ENCODE measurements around the gene CLPTM1.

DNA sequence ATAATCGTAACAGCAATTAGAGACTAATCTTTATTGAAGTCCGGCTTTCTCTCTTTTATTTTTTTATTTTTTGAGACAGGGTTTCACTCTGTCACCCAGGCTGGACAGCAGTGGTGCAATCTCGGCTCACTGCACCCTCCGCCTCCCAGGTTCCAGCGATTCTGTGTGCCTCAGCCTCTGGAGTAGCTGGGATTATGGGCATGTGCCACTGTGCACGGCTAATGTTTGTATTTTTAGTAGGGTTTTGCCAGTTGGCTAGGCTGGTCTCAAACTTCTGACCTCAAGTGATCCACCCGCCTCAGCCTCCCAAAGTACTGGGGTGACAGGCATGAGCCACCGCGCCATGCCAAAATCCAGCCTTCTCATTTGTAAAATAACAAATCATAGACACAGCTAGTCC, 5.6 kb upstream of the CLPTM1 start:
- TF ChIP-seq CTCF (IDR thresholded peaks at IDR 0.05; ENCODE audit: poor library complexity, severe bottlenecking) (no peak), POLR2AphosphoS5 (IDR thresholded peaks at IDR 0.05) (no peak), EP300 (conservative IDR thresholded peaks at IDR 0.05; ENCODE audit: poor library complexity, severe bottlenecking) (no peak), REST (IDR thresholded peaks at IDR 0.05; ENCODE audit: borderline replicate concordance) (no peak), TAF1 (IDR thresholded peaks at IDR 0.05; ENCODE audit: low read depth) (no peak), EZH2 (IDR thresholded peaks at IDR 0.05; ENCODE audit: borderline replicate concordance, insufficient read depth, low read length, poor library complexity, severe bottlenecking) (no peak), SMC3 (conservative IDR thresholded peaks at IDR 0.05; ENCODE audit: poor library complexity) (no peak), MXI1 (conservative IDR thresholded peaks at IDR 0.05; ENCODE audit: poor library complexity, severe bottlenecking) (no peak), RAD21 (conservative IDR thresholded peaks at IDR 0.05) (no peak)
